GM23338 (cell line): ENCODE measurements around the gene RAB44. TPM values are rescaled to one million over a fixed set of nuclear protein-coding genes. Genes with fewer than 3 reads are reported as not detected.
"Not testable (repeated sequence)": the region's sequence is repeated elsewhere in the genome, so short reads cannot be mapped to it uniquely, and the experiment has no call there.

Experiments
- ATAC-seq: fragments of 200-7000 bp; cut with Tn5 transposase; 3 replicates; pipeline ENCODE4 v1.9.1; 2020
- DNase-seq: peaks from one replicate; pipeline ENCODE4 v3.0.0-alpha.2; 2015; ENCODE audit warnings: low spot score
- H2AFZ ChIP-seq: fragments of 200-600 bp; sonication (generic); 2 replicates; pipeline ENCODE4 v1.8.0; 2016; ENCODE audit warnings: antibody characterized with exemption, mild to moderate bottlenecking, moderate library complexity
- H3F3A ChIP-seq: fragments of 200-600 bp; sonication (generic); replicated peaks from 2 replicates; pipeline ENCODE4 v1.8.0; 2017; ENCODE audit warnings: antibody characterized with exemption, mixed run types, low read depth
- H3K27ac ChIP-seq: fragments of 200-600 bp; sonication (generic); 2 replicates; pipeline ENCODE4 v1.6.1; 2016; ENCODE audit warnings: low read depth
- H3K27me3 ChIP-seq: fragments of 200-600 bp; sonication (generic); 2 replicates; pipeline ENCODE4 v1.8.0; 2016; ENCODE audit warnings: mild to moderate bottlenecking, mixed run types, moderate library complexity; ENCODE audit not compliant: insufficient read depth
- H3K36me3 ChIP-seq: fragments of 200-600 bp; sonication (generic); 2 replicates; pipeline ENCODE4 v1.8.0; 2016; ENCODE audit warnings: mild to moderate bottlenecking; ENCODE audit not compliant: insufficient read depth
- H3K4me1 ChIP-seq: fragments of 200-600 bp; sonication (generic); 2 replicates; pipeline ENCODE4 v1.8.0; 2016; ENCODE audit warnings: mild to moderate bottlenecking, moderate library complexity; ENCODE audit not compliant: insufficient read depth
- H3K4me2 ChIP-seq: fragments of 200-600 bp; sonication (generic); 2 replicates; pipeline ENCODE4 v1.7.1; 2017; ENCODE audit warnings: mixed run types
- H3K4me3 ChIP-seq: fragments of 200-600 bp; sonication (generic); 2 replicates; pipeline ENCODE4 v1.6.1; 2016; ENCODE audit warnings: mixed run types
- H3K79me2 ChIP-seq: fragments of 200-600 bp; sonication (generic); replicated peaks from 2 replicates; pipeline ENCODE4 v1.8.0; 2017; ENCODE audit warnings: mild to moderate bottlenecking; ENCODE audit not compliant: insufficient read depth
- H3K9me2 ChIP-seq: fragments of 200-600 bp; sonication (generic); 2 replicates; pipeline ENCODE4 v1.8.0; 2017; ENCODE audit not compliant: insufficient read depth
- H4K20me1 ChIP-seq: fragments of 200-600 bp; sonication (generic); replicated peaks from 2 replicates; pipeline ENCODE4 v1.8.0; 2017; ENCODE audit warnings: mild to moderate bottlenecking; ENCODE audit not compliant: insufficient read depth
- H3K27ac Mint-ChIP-seq: 2 replicates; pipeline ENCODE4 v1.8.0; 2020; ENCODE audit warnings: inconsistent platforms, mild to moderate bottlenecking, moderate library complexity, mixed read lengths
- H3K27me3 Mint-ChIP-seq: 3 replicates; pipeline ENCODE4 v1.8.0; 2022; ENCODE audit warnings: low read depth, mild to moderate bottlenecking, moderate library complexity, mixed read lengths, inconsistent platforms; ENCODE audit not compliant: insufficient read depth, poor library complexity
- H3K36me3 Mint-ChIP-seq: 3 replicates; pipeline ENCODE4 v1.8.0; 2021; ENCODE audit warnings: low read depth, mild to moderate bottlenecking, inconsistent platforms, moderate library complexity, mixed read lengths
- H3K4me1 Mint-ChIP-seq: 3 replicates; pipeline ENCODE4 v1.8.0; 2020; ENCODE audit warnings: mild to moderate bottlenecking, inconsistent platforms, mixed read lengths
- H3K4me3 Mint-ChIP-seq: 3 replicates; pipeline ENCODE4 v1.8.0; 2021; ENCODE audit warnings: moderate library complexity, mild to moderate bottlenecking, inconsistent platforms, mixed read lengths
- H3K9me3 Mint-ChIP-seq: 3 replicates; pipeline ENCODE4 v1.8.0; 2020; ENCODE audit warnings: moderate library complexity, mild to moderate bottlenecking, inconsistent platforms, mixed read lengths
- CREB1 ChIP-seq: fragments of 250-450 bp; sonication (Bioruptor Pico); IDR thresholded peaks from 2 replicates; pipeline ENCODE4 v1.5.0; 2020; ENCODE audit warnings: low read depth, mild to moderate bottlenecking, moderate library complexity
- CTCF ChIP-seq, 2 experiments: fragments of 200-600 bp in 1 of 2; sonication (generic) in 1 of 2; conservative IDR thresholded peaks; 2 replicates each; pipeline versions ENCODE4 v1.5.1 to v1.6.1; 2016 to 2017; ENCODE audit warnings: antibody characterized with exemption in 2 of 2, low read depth in 2 of 2, mild to moderate bottlenecking in 2 of 2, moderate library complexity in 1 of 2
- ETS1 ChIP-seq: IDR thresholded peaks from 2 replicates; pipeline ENCODE4 v1.6.1; 2016; ENCODE audit warnings: antibody characterized with exemption
- EZH2 ChIP-seq: fragments of 200-600 bp; sonication (generic); IDR thresholded peaks from one replicate; pipeline ENCODE4 v1.8.0; 2017; ENCODE audit warnings: antibody characterized with exemption, mild to moderate bottlenecking, low read depth; ENCODE audit not compliant: unreplicated experiment
- EZH2phosphoT487 ChIP-seq: fragments of 200-600 bp; sonication (generic); IDR thresholded peaks from one replicate; pipeline ENCODE4 v1.8.1; 2018; ENCODE audit warnings: antibody characterized with exemption; ENCODE audit not compliant: unreplicated experiment
- JUNB ChIP-seq: IDR thresholded peaks from one replicate; pipeline ENCODE4 v1.6.1; 2016; ENCODE audit warnings: antibody characterized with exemption; ENCODE audit not compliant: unreplicated experiment
- NANOG ChIP-seq: IDR thresholded peaks from 2 replicates; pipeline ENCODE4 v1.6.1; 2016; ENCODE audit warnings: antibody characterized with exemption, borderline replicate concordance
- POLR2AphosphoS5 ChIP-seq: IDR thresholded peaks from 2 replicates; pipeline ENCODE4 v1.6.1; 2016; ENCODE audit warnings: antibody characterized with exemption, low read depth
- STAT1 ChIP-seq: IDR thresholded peaks from one replicate; pipeline ENCODE4 v1.6.1; 2016; ENCODE audit warnings: antibody characterized with exemption; ENCODE audit not compliant: unreplicated experiment
- ZNF114 ChIP-seq: fragments of 250-450 bp; sonication (Bioruptor Pico); IDR thresholded peaks from 2 replicates; pipeline ENCODE4 v1.5.0; 2020; ENCODE audit warnings: mild to moderate bottlenecking, moderate library complexity
- ZNF331 ChIP-seq: fragments of 250-450 bp; sonication (Bioruptor Pico); IDR thresholded peaks from 2 replicates; pipeline ENCODE4 v1.5.0; 2020; ENCODE audit warnings: low read depth, mild to moderate bottlenecking, moderate library complexity
- polyA plus RNA-seq: library from polyadenylated mRNA; unstranded; fragments of >200 nt; fragmentation: Nextera tagmentation; extraction: Ambion mirVana; gene quantifications from 2 replicates; pipeline ENCODE4 v1.2.1, GENCODE V29; 2016
- total RNA-seq: library from RNA; depleted of rRNA; stranded (reverse); fragments of >200 nt; shearing (Covaris generic); gene quantifications from 2 replicates; pipeline ENCODE4 v1.2.3, GENCODE V29; 2014

RAB44 gene
- total and polyA plus RNA-seq, 2 experiments from 2014 or later: not detected

GRCh38 chr6:36651659-36652379, 45.8 kb upstream of the RAB44 start:
- TF ChIP-seq CREB1 (no peak), NANOG (no peak), ZNF331 (no peak), JUNB (no peak), STAT1 (no peak), EZH2phosphoT487 (no peak), POLR2AphosphoS5 (no peak), CTCF (conservative IDR thresholded peaks at IDR 0.05; ENCODE audit: low read depth in 2 of 2) (no peak)
- Histone ChIP-seq H3K4me2 (no peak overlapping the region), H4K20me1 (no peaks in the 10 kb centered on the region), H3K9me2 (no peaks in the 10 kb centered on the region), H3K4me1 (peaks cover 9% of the 10 kb centered on the region; the same call in 1 of the 2 replicates), H2AFZ (no peak overlapping the region), H3K27me3 (no peaks in the 10 kb centered on the region), H3K36me3 (no peaks in the 10 kb centered on the region), H3K79me2 (no peaks in the 10 kb centered on the region), H3K27ac (no peak overlapping the region), H3F3A (no peaks in the 10 kb centered on the region), H3K4me3 (no peak overlapping the region)
- peaks cover 8% of the 10 kb centered on the region for H3K4me1 Mint-ChIP-seq
- peaks cover 8% of the 10 kb centered on the region for H3K27me3 Mint-ChIP-seq
- H3K36me3 Mint-ChIP-seq: no peaks in the 10 kb centered on the region; the same call in 2 of the 3 replicates
- no peak overlapping the region for H3K4me3 Mint-ChIP-seq
- ATAC-seq (no peak), DNase-seq (no peak)
- H3K9me3 Mint-ChIP-seq: no peaks in the 10 kb centered on the region
- H3K27ac Mint-ChIP-seq: no peak overlapping the region

- DNase-seq: not testable (repeated sequence)
Measured at GRCh38 chr6:36654469-36654868, 43.2 kb upstream of the RAB44 start.

GRCh38 chr6:36655085-36655724, 42.4 kb upstream of the RAB44 start:
- Histone ChIP-seq H3K4me3 (no peak overlapping the region), H3K79me2 (no peaks in the 10 kb centered on the region), H3K9me2 (no peaks in the 10 kb centered on the region), H3K4me1 (0 out of 2 replicates have a peak, but pooled peaks cover 3% of the 10 kb centered on the region), H4K20me1 (no peaks in the 10 kb centered on the region), H3K4me2 (no peak overlapping the region), H3K36me3 (no peaks in the 10 kb centered on the region), H3K27ac (no peak overlapping the region), H3K27me3 (no peaks in the 10 kb centered on the region), H2AFZ (no peak overlapping the region), H3F3A (no peaks in the 10 kb centered on the region)
- DNase-seq: no peak
- Mint-ChIP-seq H3K9me3 (no peaks in the 10 kb centered on the region), H3K27me3 (peaks cover 6% of the 10 kb centered on the region), H3K27ac (no peak overlapping the region), H3K4me1 (no peaks in the 10 kb centered on the region; the same call in 2 of the 3 replicates), H3K36me3 (no peaks in the 10 kb centered on the region), H3K4me3 (no peak overlapping the region)
- ATAC-seq: no peak
- TF ChIP-seq CREB1 (no peak), ZNF331 (no peak), STAT1 (no peak), JUNB (no peak), ZNF114 (CRISPR knock-in tag) (no peak), ETS1 (no peak), CTCF (conservative IDR thresholded peaks at IDR 0.05; ENCODE audit: low read depth in 2 of 2) (no peak), EZH2phosphoT487 (no peak), EZH2 (no peak), NANOG (no peak)

More at GRCh38 chr6:36654469-36654868, 43.2 kb upstream of the RAB44 start:
- H3K4me2 ChIP-seq, H3K4me3 Mint-ChIP-seq, H3K79me2 ChIP-seq, H3K36me3 ChIP-seq, H3F3A ChIP-seq, H3K27me3 ChIP-seq, H2AFZ ChIP-seq, H3K27ac Mint-ChIP-seq, H3K27me3 Mint-ChIP-seq, H3K27ac ChIP-seq, H3K9me3 Mint-ChIP-seq, H3K36me3 Mint-ChIP-seq, H3K4me1 Mint-ChIP-seq, ATAC-seq, H3K4me3 ChIP-seq, H3K4me1 ChIP-seq, H4K20me1 ChIP-seq, H3K9me2 ChIP-seq: not testable (repeated sequence)
